Measurements from ENCODE around the gene ARID3B. TPM values are rescaled to one million over a fixed set of nuclear protein-coding genes. Genes with fewer than 3 reads are reported as not detected.

ARID3B gene
- total and polyA plus RNA-seq, 2 of the 4 experiments (the other 2 are of a cell fraction) = 2.5 to 5.0 TPM

- intact Hi-C loops (cut with micrococcal nuclease) = loop anchor here (1.0 to 5.0 kb wide), 3 partner anchors 69 to 164 kb away; partner anchors contain the start of genes CLK3 and UBL7
- Histone ChIP-seq H3K27me3 (ENCODE audit: control insufficient read depth, insufficient read depth, low read length) (no peaks in the 10 kb centered on the region), H3K27ac (ENCODE audit: insufficient read depth, low read length) (no peak overlapping the region), H3K36me3 (ENCODE audit: control insufficient read depth, insufficient read depth, low read length) (peaks cover 17% of the 10 kb centered on the region), H3K9me1 (ENCODE audit: insufficient read depth, low read length) (peaks cover 7% of the 10 kb centered on the region; the same call in 1 of the 2 replicates), H4K20me1 (ENCODE audit: insufficient read depth, low read length) (peaks cover 81% of the 10 kb centered on the region), H3K4me2 (ENCODE audit: low read depth, low read length) (peak overlapping the region; percentile 33; the same call in 1 of the 2 replicates), H2BK5ac (ENCODE audit: low read depth, low read length, poor library complexity, severe bottlenecking) (no peak overlapping the region), H3K4me3 (ENCODE audit: insufficient read depth, low read depth, low read length) (no peak overlapping the region), H3K79me1 (ENCODE audit: low read depth in 1 of 2, low read length in 2 of 2) (peaks cover 24 to 64% of the 10 kb centered on the region in 2 experiments), H3K4ac (ENCODE audit: low read depth, low read length) (no peak overlapping the region), H3K9me3 (ENCODE audit: control insufficient read depth, insufficient read depth, low read length) (no peaks in the 10 kb centered on the region), H3K18ac (ENCODE audit: low read depth, low read length) (no peak overlapping the region), H3K23ac (ENCODE audit: low read depth, low read length) (no peak overlapping the region), H2AFZ (replicated peaks; ENCODE audit: low read length, poor library complexity) (peak overlapping the region; percentile 64), H2BK15ac (ENCODE audit: low read depth, low read length) (no peak overlapping the region), H4K8ac (ENCODE audit: low read depth in 2 of 2, low read length in 2 of 2) (no peak overlapping the region), H2AK5ac (ENCODE audit: low read depth, low read length) (no peak overlapping the region), H4K91ac (ENCODE audit: insufficient read depth, low read depth, low read length) (no peak overlapping the region), H3K14ac (replicated peaks; ENCODE audit: low read depth, low read length) (no peak overlapping the region), H3K56ac (ENCODE audit: extremely low read depth, insufficient read depth, low read length) (no peak overlapping the region), H3K9ac (ENCODE audit: low read depth, low read length) (no peak overlapping the region), H2BK20ac (ENCODE audit: low read depth, low read length) (no peak overlapping the region), H3K4me1 (ENCODE audit: control insufficient read depth, insufficient read depth, low read length) (peaks cover 4% of the 10 kb centered on the region), H2BK120ac (ENCODE audit: low read depth, low read length) (no peak overlapping the region), H2AK9ac (replicated peaks; ENCODE audit: low read depth, low read length, poor library complexity) (no peak overlapping the region), H4K5ac (ENCODE audit: low read depth, low read length) (no peak overlapping the region)
- in situ Hi-C loops (cut with MboI; ENCODE audit: low sequenced_read_pairs) = no loop called here
- peak; percentile 89 for ATAC-seq (ENCODE audit: low read depth)
- CTCF ChIA-PET = interaction anchor here (1.7 kb wide), 1 partner anchor 53 kb away, joined by 4 read pairs; no protein-coding TSS in a partner anchor
- peak; percentile 100 for DNase-seq
- POLR2A ChIA-PET (ENCODE audit: unreplicated experiment) = interaction anchor here (0.5 kb wide), 1 partner anchor 23 kb away, joined by 3 read pairs; no protein-coding TSS in a partner anchor
- dilution Hi-C loops (cut with HindIII; ENCODE audit: low sequenced_read_pairs, unreplicated experiment) = no loop called here
- BruUV-seq (replicated peaks) = no TSS peak
- 3% methylated on average over 5 of the region's 23 CpGs; no CpG with 5 or more reads in 1 of the 2 experiments for WGBS, 2 experiments (ENCODE audit: extremely low coverage in 2 of 2, insufficient read length in 1 of 2)
- TF ChIP-seq RCOR1 (IDR thresholded peaks at IDR 0.05; ENCODE audit: insufficient replicate concordance, low read length) (peak; percentile 100), CEBPB (IDR thresholded peaks at IDR 0.05; ENCODE audit: low read depth, low read length) (peak; percentile 35; the same call in 1 of the 2 replicates), RFX5 (IDR thresholded peaks at IDR 0.05; ENCODE audit: low read depth, low read length) (no peak), BHLHE40 (IDR thresholded peaks at IDR 0.05; ENCODE audit: low read depth, low read length) (peak; percentile 89), FOS (IDR thresholded peaks at IDR 0.05; ENCODE audit: low read depth, low read length) (peak; percentile 81), MAZ (IDR thresholded peaks at IDR 0.05; ENCODE audit: borderline replicate concordance, low read depth, low read length) (peak; percentile 89; the same call in 1 of the 2 replicates), CHD1 (IDR thresholded peaks at IDR 0.05; ENCODE audit: low read depth, low read length) (no peak), RAD21 (IDR thresholded peaks at IDR 0.05; ENCODE audit: low read length) (peak; percentile 13; the same call in 1 of the 2 replicates), MAFK (IDR thresholded peaks at IDR 0.05; ENCODE audit: low read depth, low read length) (peak; percentile 88), SMC3 (IDR thresholded peaks at IDR 0.05; ENCODE audit: low read depth, low read length) (no peak), POLR2A (IDR thresholded peaks at IDR 0.05; ENCODE audit: low read depth, low read length) (no peak; the same call in 1 of the 2 replicates), MXI1 (IDR thresholded peaks at IDR 0.05; ENCODE audit: borderline replicate concordance, low read depth, low read length) (peak; percentile 41; the same call in 1 of the 2 replicates), NFE2L2 (IDR thresholded peaks at IDR 0.05; ENCODE audit: low read depth, low read length) (peak; percentile 20; the same call in 1 of the 2 replicates)
- TF ChIP-seq, protein P1, sequence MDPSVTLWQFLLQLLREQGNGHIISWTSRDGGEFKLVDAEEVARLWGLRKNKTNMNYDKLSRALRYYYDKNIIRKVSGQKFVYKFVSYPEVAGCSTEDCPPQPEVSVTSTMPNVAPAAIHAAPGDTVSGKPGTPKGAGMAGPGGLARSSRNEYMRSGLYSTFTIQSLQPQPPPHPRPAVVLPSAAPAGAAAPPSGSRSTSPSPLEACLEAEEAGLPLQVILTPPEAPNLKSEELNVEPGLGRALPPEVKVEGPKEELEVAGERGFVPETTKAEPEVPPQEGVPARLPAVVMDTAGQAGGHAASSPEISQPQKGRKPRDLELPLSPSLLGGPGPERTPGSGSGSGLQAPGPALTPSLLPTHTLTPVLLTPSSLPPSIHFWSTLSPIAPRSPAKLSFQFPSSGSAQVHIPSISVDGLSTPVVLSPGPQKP (IDR thresholded peaks at IDR 0.05; ENCODE audit: borderline replicate concordance, low read depth, low read length) = no peak
- TF ChIP-seq, protein P2, sequence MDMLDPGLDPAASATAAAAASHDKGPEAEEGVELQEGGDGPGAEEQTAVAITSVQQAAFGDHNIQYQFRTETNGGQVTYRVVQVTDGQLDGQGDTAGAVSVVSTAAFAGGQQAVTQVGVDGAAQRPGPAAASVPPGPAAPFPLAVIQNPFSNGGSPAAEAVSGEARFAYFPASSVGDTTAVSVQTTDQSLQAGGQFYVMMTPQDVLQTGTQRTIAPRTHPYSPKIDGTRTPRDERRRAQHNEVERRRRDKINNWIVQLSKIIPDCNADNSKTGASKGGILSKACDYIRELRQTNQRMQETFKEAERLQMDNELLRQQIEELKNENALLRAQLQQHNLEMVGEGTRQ (IDR thresholded peaks at IDR 0.05; ENCODE audit: low read depth, low read length) = no peak
These were observed 5.0 kb downstream of the ARID3B start for GRCh38 chr15:74545776-74546656.

Data from IMR-90 (cell line).